HepG2 (cell line): ENCODE data around the gene CDC42EP3. TPM values are rescaled to one million over a fixed set of nuclear protein-coding genes. Genes with fewer than 3 reads are reported as not detected.

Experiments used
- ATAC-seq: fragments of 200-7000 bp; cut with Tn5 transposase; 3 replicates; pipeline ENCODE4 v1.9.1; 2020; ENCODE audit warnings: mild to moderate bottlenecking, moderate library complexity
- BruUV-seq: library from RNA; stranded (reverse); fragments of 400-500 nt; replicated peaks from 2 replicates; lab custom pipeline; 2021; lab: Mats Ljungman, UMichigan
- CTCF ChIA-PET: fragments of 300-600 bp; formaldehyde crosslinking; extraction: SDS; loops from one replicate; lab custom pipeline; 2021; ENCODE audit warnings: low total read pairs, inconsistent platforms, low intra/inter-chr PET ratio; lab: Yijun Ruan, JAX
- POLR2A ChIA-PET: fragments of 350-600 bp; sonication (Branson Sonifier 250); formaldehyde crosslinking; loops from one replicate; lab custom pipeline; 2020; ENCODE audit warnings: antibody characterized with exemption, inconsistent platforms; lab: Yijun Ruan, JAX
- DNase-seq: peaks from one replicate; pipeline ENCODE4 v3.0.0-alpha.2; 2015; ENCODE audit warnings: low spot score
- FAIRE-seq: peaks from 3 replicates; lab custom pipeline; 2011; peaks lifted over from hg19 to GRCh38; lab: Jason Lieb, UNC
- H2AFZ ChIP-seq: one replicate; pipeline ENCODE4 v1.6.1; 2011; ENCODE audit warnings: low read length, inconsistent platforms
- H3K27ac ChIP-seq: fragments of 300-600 bp; 3 replicates; pipeline ENCODE4 v1.8.0; 2011; ENCODE audit warnings: mixed run types, mild to moderate bottlenecking, mixed read lengths, low read length, inconsistent platforms; ENCODE audit not compliant: insufficient read depth; ENCODE audit errors: extremely low read length
- H3K27me3 ChIP-seq, 2 experiments: fragments of 200-600 bp in 1 of 2; 2 replicates in 1 of 2; 3 replicates in 1 of 2; pipeline versions ENCODE4 v1.6.0 to v1.8.0; 2011; ENCODE audit warnings: low read length in 2 of 2, mild to moderate bottlenecking in 2 of 2, moderate library complexity in 2 of 2, inconsistent platforms in 1 of 2; ENCODE audit not compliant: insufficient read depth in 2 of 2, control insufficient read depth in 1 of 2
- H3K36me3 ChIP-seq, 2 experiments: fragments of 200-600 bp in 1 of 2; replicated peaks in 1 of 2; 2 replicates in 1 of 2; 3 replicates in 1 of 2; pipeline versions ENCODE4 v1.5.1 to v1.8.0; 2011; ENCODE audit warnings: low read length in 2 of 2, inconsistent platforms in 1 of 2; ENCODE audit not compliant: insufficient read depth in 2 of 2, control insufficient read depth in 1 of 2
- H3K4me1 ChIP-seq: 2 replicates; pipeline ENCODE4 v1.5.1; 2012; ENCODE audit warnings: low read length, inconsistent platforms; ENCODE audit not compliant: insufficient read depth
- H3K4me2 ChIP-seq: 2 replicates; pipeline ENCODE4 v1.6.0; 2011; ENCODE audit warnings: low read depth, low read length, inconsistent platforms
- H3K4me3 ChIP-seq, 3 experiments: fragments of 200-600 bp in 1 of 3; sonication (generic), shearing (Covaris generic) in 1 of 3; replicated peaks in 1 of 3; 2 replicates each; pipeline ENCODE4 v1.5.1; 2011 to 2016; ENCODE audit warnings: low read length in 3 of 3, inconsistent platforms in 2 of 3, low read depth in 2 of 3, mild to moderate bottlenecking in 2 of 3, control low read depth in 1 of 3, mixed read lengths in 1 of 3; ENCODE audit not compliant: insufficient read depth in 1 of 3
- H3K79me2 ChIP-seq: one replicate; pipeline ENCODE4 v1.6.1; 2011; ENCODE audit warnings: low read length, inconsistent platforms; ENCODE audit not compliant: insufficient read depth
- H3K9ac ChIP-seq: 2 replicates; pipeline ENCODE4 v1.6.0; 2011; ENCODE audit warnings: mild to moderate bottlenecking, low read depth, low read length, inconsistent platforms; ENCODE audit not compliant: insufficient read depth
- H3K9me3 ChIP-seq: 2 replicates; pipeline ENCODE4 v1.5.1; 2012; ENCODE audit warnings: mild to moderate bottlenecking, low read length
- H4K20me1 ChIP-seq: 2 replicates; pipeline ENCODE4 v1.6.0; 2011; ENCODE audit warnings: inconsistent platforms, mild to moderate bottlenecking, low read length, moderate library complexity; ENCODE audit not compliant: insufficient read depth
- CEBPG ChIP-seq: IDR thresholded peaks from 2 replicates; pipeline ENCODE4 v1.6.1; 2016
- FIP1L1 ChIP-seq: fragments of 200-400 bp; formaldehyde crosslinking; IDR thresholded peaks from 2 replicates; pipeline ENCODE4 v1.6.1; 2018; ENCODE audit warnings: low read depth, mild to moderate bottlenecking, low read length, moderate library complexity, borderline replicate concordance; ENCODE audit not compliant: insufficient read depth
- FUBP1 ChIP-seq: sonication (generic); formaldehyde crosslinking; IDR thresholded peaks from 2 replicates; pipeline ENCODE4 v1.5.1; 2020; ENCODE audit warnings: missing genetic modification reagents, mild to moderate bottlenecking, borderline replicate concordance
- HBP1 ChIP-seq: IDR thresholded peaks from 2 replicates; pipeline ENCODE4 v1.6.1; 2016; ENCODE audit warnings: low read depth, control low read depth
- HDAC6 ChIP-seq: fragments of 200-600 bp; sonication (generic); IDR thresholded peaks from 2 replicates; pipeline ENCODE4 v1.7.0; 2017; ENCODE audit warnings: mild to moderate bottlenecking, antibody characterized with exemption, low read length, low read depth
- HNF4G ChIP-seq, 2 experiments: sonication (generic) in 1 of 2; formaldehyde crosslinking in 1 of 2; IDR thresholded peaks; 2 replicates each; pipeline versions ENCODE4 v1.4.0 to v1.6.1; 2011 to 2020; ENCODE audit warnings: borderline replicate concordance in 2 of 2, low read depth in 2 of 2, mild to moderate bottlenecking in 2 of 2, low read length in 1 of 2, missing genetic modification reagents in 1 of 2, moderate library complexity in 1 of 2
- ISX ChIP-seq: sonication (generic); formaldehyde crosslinking; conservative IDR thresholded peaks from 2 replicates; pipeline ENCODE4 v1.5.0; 2020; ENCODE audit warnings: missing genetic modification reagents
- KAT2B ChIP-seq: fragments of 150-350 bp; IDR thresholded peaks from 2 replicates; pipeline ENCODE4 v1.6.1; 2014; ENCODE audit warnings: low read depth, low read length, borderline replicate concordance
- NFATC3 ChIP-seq: sonication (generic); formaldehyde crosslinking; IDR thresholded peaks from 2 replicates; pipeline ENCODE4 v1.5.1; 2020; ENCODE audit warnings: mild to moderate bottlenecking, missing genetic modification reagents
- RFXAP ChIP-seq: sonication (generic); formaldehyde crosslinking; IDR thresholded peaks from 2 replicates; pipeline ENCODE4 v1.4.0; 2020; ENCODE audit warnings: missing genetic modification reagents, borderline replicate concordance
- TBP ChIP-seq: sonication (generic); formaldehyde crosslinking; IDR thresholded peaks from 2 replicates; pipeline ENCODE4 v1.5.0; 2020; ENCODE audit warnings: missing genetic modification reagents
- ZNF34 ChIP-seq: sonication (generic); formaldehyde crosslinking; IDR thresholded peaks from 2 replicates; pipeline ENCODE4 v1.4.0; 2020; ENCODE audit warnings: mild to moderate bottlenecking, missing genetic modification reagents, borderline replicate concordance
- ZNF512 ChIP-seq: sonication (generic); formaldehyde crosslinking; IDR thresholded peaks from 2 replicates; pipeline ENCODE4 v1.4.0; 2020; ENCODE audit warnings: mild to moderate bottlenecking, missing genetic modification reagents
- ZNF572 ChIP-seq: sonication (generic); formaldehyde crosslinking; IDR thresholded peaks from 2 replicates; pipeline ENCODE4 v1.5.1; 2020; ENCODE audit warnings: mild to moderate bottlenecking, missing genetic modification reagents
- ZNF724P ChIP-seq: sonication (generic); formaldehyde crosslinking; IDR thresholded peaks from 2 replicates; pipeline ENCODE4 v1.8.0; 2022; ENCODE audit warnings: missing genetic modification reagents, borderline replicate concordance
- ZNF749 ChIP-seq: sonication (generic); formaldehyde crosslinking; IDR thresholded peaks from 2 replicates; pipeline ENCODE4 v1.8.0; 2022; ENCODE audit warnings: mild to moderate bottlenecking, missing genetic modification reagents, moderate library complexity, borderline replicate concordance
- ZNF776 ChIP-seq: sonication (generic); formaldehyde crosslinking; IDR thresholded peaks from 2 replicates; pipeline ENCODE4 v1.4.0; 2020; ENCODE audit warnings: mild to moderate bottlenecking, missing genetic modification reagents
- ZSCAN29 ChIP-seq: sonication (generic); formaldehyde crosslinking; conservative IDR thresholded peaks from 2 replicates; pipeline ENCODE4 v1.4.0; 2020; ENCODE audit warnings: mild to moderate bottlenecking, missing genetic modification reagents
- WGBS: methylation state at CpG from one replicate; pipeline ENCODE4 v1.1.6; 2017; ENCODE audit warnings: low lambda C conversion rate; 5-methylcytosine and 5-hydroxymethylcytosine counted together
- in situ Hi-C: cut with HindIII; loops from 2 replicates; pipeline ENCODE4 v1.10.0; 2017; ENCODE audit warnings: low pct_unique_long_range_greater_than_20kb; ENCODE audit not compliant: extremely low pct_ligation_motif_present
- intact Hi-C: fragments of 100-400 bp; cut with micrococcal nuclease; formaldehyde crosslinking; loops from one replicate; pipeline ENCODE4 v1.10.0; 2022; ENCODE audit not compliant: unreplicated experiment
- polyA plus RNA-seq, 8 experiments: library from polyadenylated mRNA; depleted of rRNA in 3 of 8; stranded (reverse) in 7 of 8; unstranded in 1 of 8; fragments of >200 nt; fragmentation: Illumina TruSeq in 4 of 8; extraction: Trizol in 4 of 8; gene quantifications; 2 replicates each; pipeline versions ENCODE4 v1.2.1 to v1.2.3, GENCODE V29; 2011 to 2016; ENCODE audit warnings: low read depth in 4 of 8, missing spikeins in 1 of 8, mixed read lengths in 1 of 8; ENCODE audit not compliant: insufficient read depth in 1 of 8
- total RNA-seq, 5 experiments: library from RNA; depleted of rRNA; stranded (reverse); fragments of >200 nt; fragmentation: Illumina TruSeq; extraction: Trizol; gene quantifications; 2 replicates each; pipeline ENCODE4 v1.2.3, GENCODE V29; 2016; ENCODE audit warnings: low read depth in 1 of 5

Gene CDC42EP3
- total and polyA plus RNA-seq, 2 of the 13 experiments (the other 11 are each of a cell fraction or from before 2014, with no cell fraction given), result 0.01 TPM; not detected in 1

- no peak for TF ChIP-seq FUBP1 (CRISPR knock-in tag)
- TF ChIP-seq TBP, result no peak
- TF ChIP-seq NFATC3 (CRISPR knock-in tag), result no peak
- TF ChIP-seq ISX, result no peak
- no peak for TF ChIP-seq HNF4G (IDR thresholded peaks at IDR 0.05; ENCODE audit: borderline replicate concordance, low read depth, low read length)
- no peak for TF ChIP-seq HNF4G (CRISPR knock-in tag; IDR thresholded peaks at IDR 0.05; ENCODE audit: borderline replicate concordance, low read depth)
Observed at GRCh38 chr2:37641582-37642171, 29.8 kb downstream of the CDC42EP3 start (continued).

- FAIRE-seq, result no peak
- no peaks in the 10 kb centered on the region for H3K4me1 ChIP-seq
- WGBS, result 0% methylated on average over 3 of the region's 3 CpGs
- no peaks in the 10 kb centered on the region for H3K36me3 ChIP-seq
- H4K20me1 ChIP-seq, result no peaks in the 10 kb centered on the region
- no peak overlapping the region for H3K27ac ChIP-seq
- H3K4me2 ChIP-seq, result no peak overlapping the region
- H2AFZ ChIP-seq, result no peak overlapping the region
- intact Hi-C loops (loop anchor here (10.0 kb wide), 1 partner anchor 245 kb away; no protein-coding TSS in a partner anchor), in situ Hi-C loops (no loop called here)
- ATAC-seq, result no peak
- no peak for DNase-seq
- BruUV-seq, result no TSS peak
- no peak overlapping the region for H3K9ac ChIP-seq
- TF ChIP-seq ZNF34 (CRISPR knock-in tag) (no peak), HBP1 (CRISPR knock-in tag) (no peak), FIP1L1 (no peak), ZNF776 (CRISPR knock-in tag) (no peak), ZNF512 (CRISPR knock-in tag) (no peak), ZSCAN29 (CRISPR knock-in tag) (no peak), HDAC6 (no peak), KAT2B (no peak), ZNF749 (CRISPR knock-in tag) (no peak), RFXAP (CRISPR knock-in tag) (no peak), ZNF724P (no peak), CEBPG (CRISPR knock-in tag) (no peak), ZNF572 (no peak)
- TF ChIP-seq, all 625 proteins: peak for 0
- H3K27me3 ChIP-seq, result peaks cover 0 to 39% of the 10 kb centered on the region in 2 experiments; a peak in 3 of 5 replicates
- no peaks in the 10 kb centered on the region for H3K9me3 ChIP-seq
- no peak overlapping the region for H3K4me3 ChIP-seq
- no peaks in the 10 kb centered on the region for H3K79me2 ChIP-seq
- ChIA-PET POLR2A (no interaction called here), CTCF (no interaction called here)
Observed at GRCh38 chr2:37639631-37640030, 31.8 kb downstream of the CDC42EP3 start.
